CD4-positive, alpha-beta T cell (primary cell): ENCODE data around the gene ZNF81. TPM values are rescaled to one million over a fixed set of nuclear protein-coding genes. Genes with fewer than 3 reads are reported as not detected.
"Not testable (repeated sequence)": the region's sequence is repeated elsewhere in the genome, so short reads cannot be mapped to it uniquely, and the experiment has no call there.

Experiments
- ATAC-seq: fragments of 200-7000 bp; cut with Tn5 transposase; one replicate; pipeline ENCODE4 v1.10.0; 2022; ENCODE audit warnings: mild to moderate bottlenecking; ENCODE audit not compliant: poor library complexity
- CTCF ChIA-PET: fragments of 350-600 bp; sonication (Branson Sonifier 250); formaldehyde crosslinking; loops from one replicate; lab custom pipeline; 2021; ENCODE audit warnings: antibody characterized with exemption, inconsistent platforms; lab: Charles Lee
- POLR2A ChIA-PET: fragments of 350-600 bp; sonication (Branson Sonifier 250); formaldehyde crosslinking; loops from one replicate; lab custom pipeline; 2021; ENCODE audit warnings: antibody characterized with exemption, inconsistent platforms; lab: Charles Lee
- DNase-seq, 14 experiments: peaks; one replicate each; pipeline ENCODE4 v3.0.0-alpha.2; 2013 to 2020; ENCODE audit warnings: mixed read lengths in 2 of 14
- H3K27ac ChIP-seq, 2 donors: one replicate each; pipeline versions ENCODE4 v1.5.1 to v1.7.0; 2013; ENCODE audit warnings: low read length in 2 of 2, low read depth in 1 of 2, mild to moderate bottlenecking in 1 of 2
- H3K27me3 ChIP-seq, 2 experiments: 1 replicate in 1 of 2; 2 replicates in 1 of 2; pipeline versions ENCODE4 v1.6.1 to v1.7.0; 2013; ENCODE audit warnings: low read length in 2 of 2, control low read depth in 1 of 2, mild to moderate bottlenecking in 1 of 2, moderate library complexity in 1 of 2; ENCODE audit not compliant: insufficient read depth in 2 of 2, control insufficient read depth in 1 of 2
- H3K36me3 ChIP-seq: one replicate; pipeline ENCODE4 v1.6.1; 2013; ENCODE audit warnings: low read length, control low read depth; ENCODE audit not compliant: insufficient read depth
- H3K4me1 ChIP-seq: one replicate; pipeline ENCODE4 v1.6.1; 2013; ENCODE audit warnings: low read length, control low read depth; ENCODE audit not compliant: insufficient read depth
- H3K4me3 ChIP-seq: one replicate; pipeline ENCODE4 v1.5.1; 2013; ENCODE audit warnings: mild to moderate bottlenecking, low read length, moderate library complexity
- H3K9me3 ChIP-seq, 2 experiments: 1 replicate in 1 of 2; 2 replicates in 1 of 2; pipeline versions ENCODE4 v1.6.1 to v1.7.0; 2013; ENCODE audit warnings: low read length in 2 of 2, mild to moderate bottlenecking in 2 of 2, control low read depth in 1 of 2, moderate library complexity in 1 of 2; ENCODE audit not compliant: control insufficient read depth in 1 of 2, insufficient read depth in 1 of 2
- H3K27ac Mint-ChIP-seq: one replicate; pipeline ENCODE4 v1.8.0; 2020; ENCODE audit warnings: mixed read lengths
- H3K27me3 Mint-ChIP-seq: one replicate; pipeline ENCODE4 v1.8.0; 2021; ENCODE audit warnings: mixed read lengths
- H3K36me3 Mint-ChIP-seq: one replicate; pipeline ENCODE4 v1.8.0; 2021; ENCODE audit warnings: low read depth, mixed read lengths
- H3K4me1 Mint-ChIP-seq: one replicate; pipeline ENCODE4 v1.8.0; 2021; ENCODE audit warnings: low read depth, mixed read lengths
- H3K4me3 Mint-ChIP-seq: one replicate; pipeline ENCODE4 v1.8.0; 2020; ENCODE audit warnings: mild to moderate bottlenecking, mixed read lengths
- H3K9me3 Mint-ChIP-seq: one replicate; pipeline ENCODE4 v1.8.0; 2020; ENCODE audit warnings: mixed read lengths
- CTCF ChIP-seq: fragments of 200-600 bp; IDR thresholded peaks from one replicate; pipeline ENCODE4 v1.8.0; 2022; ENCODE audit warnings: antibody characterized with exemption, mild to moderate bottlenecking
- intact Hi-C, 2 experiments: fragments of 100-400 bp; cut with DNase I in 1 of 2; cut with micrococcal nuclease in 1 of 2; formaldehyde crosslinking; loops; one replicate each; pipeline versions ENCODE4 v1.15.1 to v1.9.0; 2023 to 2025; cut with DNase I, micrococcal nuclease
- total RNA-seq, 174 experiments: library from RNA in 2 of 174; stranded (reverse) in 2 of 174; gene quantifications; one replicate each; pipeline ENCODE4 v1.2.3 and lab custom pipeline; 2021 to 2026

The ZNF81 gene
- total RNA-seq, 2 experiments from 2014 or later: 5.1 to 5.7 TPM

GRCh38 chrX:47806415-47807271 lies 30.1 kb upstream of the ZNF81 start:
- ATAC-seq, H3K9me3 ChIP-seq, H3K4me3 ChIP-seq, H3K27ac Mint-ChIP-seq, DNase-seq, H3K9me3 Mint-ChIP-seq, H3K4me1 Mint-ChIP-seq, intact Hi-C loops, CTCF ChIA-PET, H3K4me1 ChIP-seq, H3K27ac ChIP-seq, H3K36me3 Mint-ChIP-seq, H3K36me3 ChIP-seq, POLR2A ChIA-PET, H3K27me3 ChIP-seq, H3K27me3 Mint-ChIP-seq, H3K4me3 Mint-ChIP-seq: not testable (repeated sequence)

- H3K4me1 Mint-ChIP-seq, DNase-seq: not testable (repeated sequence)
Observed at GRCh38 chrX:47807272-47807538, 29.5 kb upstream of the ZNF81 start.

GRCh38 chrX:47807548-47807947 lies 29.2 kb upstream of the ZNF81 start:
- Histone ChIP-seq H3K27ac (no peak overlapping the region), H3K27me3 (no peaks in the 10 kb centered on the region), H3K9me3 (no peaks in the 10 kb centered on the region), H3K4me1 (no peaks in the 10 kb centered on the region), H3K4me3 (no peak overlapping the region), H3K36me3 (no peaks in the 10 kb centered on the region)
- Mint-ChIP-seq H3K9me3 (no peaks in the 10 kb centered on the region), H3K27me3 (no peaks in the 10 kb centered on the region), H3K36me3 (no peaks in the 10 kb centered on the region), H3K4me3 (no peak overlapping the region), H3K4me1 (no peaks in the 10 kb centered on the region), H3K27ac (no peak overlapping the region)
- CTCF ChIA-PET: no interaction called here
- ATAC-seq (no peak), DNase-seq (no peak)
- intact Hi-C loops: no loop called here
- POLR2A ChIA-PET: no interaction called here
- no peak for TF ChIP-seq CTCF

More at GRCh38 chrX:47807272-47807538, 29.5 kb upstream of the ZNF81 start:
- H3K9me3 Mint-ChIP-seq, H3K4me1 ChIP-seq, H3K27me3 Mint-ChIP-seq, H3K36me3 Mint-ChIP-seq, intact Hi-C loops, POLR2A ChIA-PET, H3K27ac Mint-ChIP-seq, ATAC-seq, CTCF ChIA-PET, H3K27me3 ChIP-seq, H3K27ac ChIP-seq, H3K4me3 ChIP-seq, H3K9me3 ChIP-seq, H3K36me3 ChIP-seq, H3K4me3 Mint-ChIP-seq: not testable (repeated sequence)

DNA sequence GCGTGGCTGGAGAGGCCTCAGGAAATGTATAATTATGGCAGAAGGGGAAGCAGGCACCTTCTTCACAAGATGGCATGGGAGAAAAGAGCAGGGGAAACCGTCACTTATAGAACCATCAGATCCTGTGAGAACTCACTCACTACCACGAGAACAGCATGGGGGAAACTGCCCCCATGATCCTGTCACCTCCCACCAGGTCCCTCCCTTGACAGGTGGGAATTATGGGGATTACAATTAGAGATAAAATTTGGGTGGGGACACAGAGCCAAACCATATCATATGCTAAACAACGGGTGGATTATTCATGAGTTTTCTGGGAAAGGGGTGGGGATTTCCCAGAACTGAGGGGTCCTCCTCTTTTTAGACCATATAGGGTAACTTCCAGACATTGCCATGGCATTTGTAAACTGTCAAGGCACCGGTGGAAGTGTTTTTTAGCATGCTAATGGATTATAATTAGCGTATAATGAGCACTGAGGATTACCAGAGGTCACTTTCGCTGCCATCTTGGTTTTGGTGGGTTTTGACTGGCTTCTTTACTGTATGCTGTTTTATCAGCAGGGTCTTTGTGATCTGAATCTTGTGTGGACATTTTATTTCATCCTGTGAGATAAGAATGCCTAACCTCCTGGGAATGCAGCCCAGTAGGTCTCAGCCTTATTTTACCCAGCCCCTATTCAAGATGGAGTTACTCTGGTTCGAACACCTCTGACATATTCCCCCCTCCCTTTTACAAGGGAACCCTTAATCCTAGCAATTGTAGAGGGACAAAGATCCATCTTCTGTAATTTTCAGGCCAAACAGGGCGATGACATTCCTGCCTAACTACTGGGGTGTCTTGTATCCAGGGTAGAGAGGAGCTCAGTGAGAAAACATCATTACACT lies 27.6 kb upstream of the ZNF81 start:
- no peak overlapping the region for H3K27ac ChIP-seq
- no peak for ATAC-seq
- Mint-ChIP-seq H3K9me3 (no peaks in the 10 kb centered on the region), H3K4me3 (no peak overlapping the region), H3K4me1 (no peaks in the 10 kb centered on the region), H3K36me3 (no peaks in the 10 kb centered on the region), H3K27me3 (no peaks in the 10 kb centered on the region), H3K27ac (no peak overlapping the region)
- H3K4me1 ChIP-seq: no peaks in the 10 kb centered on the region
- H3K9me3 ChIP-seq: no peaks in the 10 kb centered on the region
- intact Hi-C loops: no loop called here
- ChIA-PET CTCF (no interaction called here), POLR2A (no interaction called here)
- DNase-seq: no peak
- H3K27me3 ChIP-seq: no peaks in the 10 kb centered on the region
- H3K36me3 ChIP-seq: no peaks in the 10 kb centered on the region
- H3K4me3 ChIP-seq: no peak overlapping the region
- no peak for TF ChIP-seq CTCF
